HepG2 (cell line): ENCODE measurements around the gene KIF27. TPM values are rescaled to one million over a fixed set of nuclear protein-coding genes. Genes with fewer than 3 reads are reported as not detected.
"Not testable (repeated sequence)": the region's sequence is repeated elsewhere in the genome, so short reads cannot be mapped to it uniquely, and the experiment has no call there.

Experiments
- ATAC-seq: fragments of 200-7000 bp; cut with Tn5 transposase; 3 replicates; pipeline ENCODE4 v1.9.1; 2020; ENCODE audit warnings: mild to moderate bottlenecking, moderate library complexity
- BruUV-seq: library from RNA; stranded (reverse); fragments of 400-500 nt; replicated peaks from 2 replicates; lab custom pipeline; 2021; lab: Mats Ljungman, UMichigan
- CTCF ChIA-PET: fragments of 300-600 bp; formaldehyde crosslinking; extraction: SDS; loops from one replicate; lab custom pipeline; 2021; ENCODE audit warnings: low total read pairs, inconsistent platforms, low intra/inter-chr PET ratio; lab: Yijun Ruan, JAX
- POLR2A ChIA-PET: fragments of 350-600 bp; sonication (Branson Sonifier 250); formaldehyde crosslinking; loops from one replicate; lab custom pipeline; 2020; ENCODE audit warnings: antibody characterized with exemption, inconsistent platforms; lab: Yijun Ruan, JAX
- DNase-seq: peaks from one replicate; pipeline ENCODE4 v3.0.0-alpha.2; 2015; ENCODE audit warnings: low spot score
- FAIRE-seq: peaks from 3 replicates; lab custom pipeline; 2011; peaks lifted over from hg19 to GRCh38; lab: Jason Lieb, UNC
- H2AFZ ChIP-seq: one replicate; pipeline ENCODE4 v1.6.1; 2011; ENCODE audit warnings: low read length, inconsistent platforms
- H3K27ac ChIP-seq: fragments of 300-600 bp; 3 replicates; pipeline ENCODE4 v1.8.0; 2011; ENCODE audit warnings: mixed run types, mild to moderate bottlenecking, mixed read lengths, low read length, inconsistent platforms; ENCODE audit not compliant: insufficient read depth; ENCODE audit errors: extremely low read length
- H3K27me3 ChIP-seq, 2 experiments: fragments of 200-600 bp in 1 of 2; 2 replicates in 1 of 2; 3 replicates in 1 of 2; pipeline versions ENCODE4 v1.6.0 to v1.8.0; 2011; ENCODE audit warnings: low read length in 2 of 2, mild to moderate bottlenecking in 2 of 2, moderate library complexity in 2 of 2, inconsistent platforms in 1 of 2; ENCODE audit not compliant: insufficient read depth in 2 of 2, control insufficient read depth in 1 of 2
- H3K36me3 ChIP-seq, 2 experiments: fragments of 200-600 bp in 1 of 2; replicated peaks in 1 of 2; 2 replicates in 1 of 2; 3 replicates in 1 of 2; pipeline versions ENCODE4 v1.5.1 to v1.8.0; 2011; ENCODE audit warnings: low read length in 2 of 2, inconsistent platforms in 1 of 2; ENCODE audit not compliant: insufficient read depth in 2 of 2, control insufficient read depth in 1 of 2
- H3K4me1 ChIP-seq: 2 replicates; pipeline ENCODE4 v1.5.1; 2012; ENCODE audit warnings: low read length, inconsistent platforms; ENCODE audit not compliant: insufficient read depth
- H3K4me2 ChIP-seq: 2 replicates; pipeline ENCODE4 v1.6.0; 2011; ENCODE audit warnings: low read depth, low read length, inconsistent platforms
- H3K4me3 ChIP-seq, 3 experiments: fragments of 200-600 bp in 1 of 3; sonication (generic), shearing (Covaris generic) in 1 of 3; replicated peaks in 1 of 3; 2 replicates each; pipeline ENCODE4 v1.5.1; 2011 to 2016; ENCODE audit warnings: low read length in 3 of 3, inconsistent platforms in 2 of 3, low read depth in 2 of 3, mild to moderate bottlenecking in 2 of 3, control low read depth in 1 of 3, mixed read lengths in 1 of 3; ENCODE audit not compliant: insufficient read depth in 1 of 3
- H3K79me2 ChIP-seq: one replicate; pipeline ENCODE4 v1.6.1; 2011; ENCODE audit warnings: low read length, inconsistent platforms; ENCODE audit not compliant: insufficient read depth
- H3K9ac ChIP-seq: 2 replicates; pipeline ENCODE4 v1.6.0; 2011; ENCODE audit warnings: mild to moderate bottlenecking, low read depth, low read length, inconsistent platforms; ENCODE audit not compliant: insufficient read depth
- H3K9me3 ChIP-seq: 2 replicates; pipeline ENCODE4 v1.5.1; 2012; ENCODE audit warnings: mild to moderate bottlenecking, low read length
- H4K20me1 ChIP-seq: 2 replicates; pipeline ENCODE4 v1.6.0; 2011; ENCODE audit warnings: inconsistent platforms, mild to moderate bottlenecking, low read length, moderate library complexity; ENCODE audit not compliant: insufficient read depth
- BRCA1 ChIP-seq: sonication (generic); formaldehyde crosslinking; IDR thresholded peaks from 2 replicates; pipeline ENCODE4 v1.4.0; 2020; ENCODE audit warnings: missing genetic modification reagents
- CHD2 ChIP-seq: IDR thresholded peaks from 2 replicates; pipeline ENCODE4 v1.6.1; 2011; ENCODE audit warnings: low read depth, low read length, improper control_type of control experiment
- ESRRA ChIP-seq: sonication (generic); formaldehyde crosslinking; IDR thresholded peaks from 2 replicates; pipeline ENCODE4 v1.5.1; 2020; ENCODE audit warnings: mild to moderate bottlenecking, low read depth, missing genetic modification reagents
- HES4 ChIP-seq: sonication (generic); formaldehyde crosslinking; IDR thresholded peaks from 2 replicates; pipeline ENCODE4 v1.9.0; 2021; ENCODE audit warnings: mild to moderate bottlenecking, missing genetic modification reagents, borderline replicate concordance
- MAFF ChIP-seq: IDR thresholded peaks from 2 replicates; pipeline ENCODE4 v1.6.1; 2011; ENCODE audit warnings: low read depth, low read length, improper control_type of control experiment
- MXI1 ChIP-seq: IDR thresholded peaks from 3 replicates; pipeline ENCODE4 v1.6.1; 2012; ENCODE audit warnings: low read depth, low read length, inconsistent platforms, borderline replicate concordance
- NFKB2 ChIP-seq: sonication (generic); formaldehyde crosslinking; IDR thresholded peaks from 2 replicates; pipeline ENCODE4 v1.4.0; 2020; ENCODE audit warnings: missing genetic modification reagents, borderline replicate concordance
- PHF21A ChIP-seq: sonication (generic); formaldehyde crosslinking; IDR thresholded peaks from 2 replicates; pipeline ENCODE4 v1.5.0; 2020; ENCODE audit warnings: mild to moderate bottlenecking, missing genetic modification reagents
- THAP11 ChIP-seq: IDR thresholded peaks from 2 replicates; pipeline ENCODE4 v1.6.1; 2016; ENCODE audit warnings: missing biosample characterization, missing genetic modification reagents
- THYN1 ChIP-seq: sonication (generic); formaldehyde crosslinking; IDR thresholded peaks from 2 replicates; pipeline ENCODE4 v1.8.1; 2023; ENCODE audit warnings: low read depth, mild to moderate bottlenecking, moderate library complexity, missing genetic modification reagents, borderline replicate concordance
- XBP1 ChIP-seq: sonication (generic); formaldehyde crosslinking; IDR thresholded peaks from 2 replicates; pipeline ENCODE4 v1.5.0; 2020; ENCODE audit warnings: missing genetic modification reagents
- ZBTB20 ChIP-seq: sonication (generic); formaldehyde crosslinking; IDR thresholded peaks from 2 replicates; pipeline ENCODE4 v1.8.1; 2023; ENCODE audit warnings: missing genetic modification reagents, low read depth, mild to moderate bottlenecking, borderline replicate concordance
- ZNF256 ChIP-seq: sonication (generic); formaldehyde crosslinking; conservative IDR thresholded peaks from 2 replicates; pipeline ENCODE4 v1.4.0; 2020; ENCODE audit warnings: missing genetic modification reagents
- ZNF282 ChIP-seq: fragments of 450-650 bp; IDR thresholded peaks from 2 replicates; pipeline ENCODE4 v1.6.1; 2018; ENCODE audit not compliant: partially characterized antibody
- ZNF652 ChIP-seq: IDR thresholded peaks from 2 replicates; pipeline ENCODE4 v1.6.1; 2016; ENCODE audit warnings: low read depth, borderline replicate concordance
- ZNF7 ChIP-seq: IDR thresholded peaks from 2 replicates; pipeline ENCODE4 v1.6.1; 2016; ENCODE audit warnings: missing biosample characterization, missing genetic modification reagents
- WGBS: methylation state at CpG from one replicate; pipeline ENCODE4 v1.1.6; 2017; ENCODE audit warnings: low lambda C conversion rate; 5-methylcytosine and 5-hydroxymethylcytosine counted together
- in situ Hi-C: cut with HindIII; loops from 2 replicates; pipeline ENCODE4 v1.10.0; 2017; ENCODE audit warnings: low pct_unique_long_range_greater_than_20kb; ENCODE audit not compliant: extremely low pct_ligation_motif_present
- intact Hi-C: fragments of 100-400 bp; cut with micrococcal nuclease; formaldehyde crosslinking; loops from one replicate; pipeline ENCODE4 v1.10.0; 2022; ENCODE audit not compliant: unreplicated experiment
- polyA plus RNA-seq, 8 experiments: library from polyadenylated mRNA; depleted of rRNA in 3 of 8; stranded (reverse) in 7 of 8; unstranded in 1 of 8; fragments of >200 nt; fragmentation: Illumina TruSeq in 4 of 8; extraction: Trizol in 4 of 8; gene quantifications; 2 replicates each; pipeline versions ENCODE4 v1.2.1 to v1.2.3, GENCODE V29; 2011 to 2016; ENCODE audit warnings: low read depth in 4 of 8, missing spikeins in 1 of 8, mixed read lengths in 1 of 8; ENCODE audit not compliant: insufficient read depth in 1 of 8
- total RNA-seq, 5 experiments: library from RNA; depleted of rRNA; stranded (reverse); fragments of >200 nt; fragmentation: Illumina TruSeq; extraction: Trizol; gene quantifications; 2 replicates each; pipeline ENCODE4 v1.2.3, GENCODE V29; 2016; ENCODE audit warnings: low read depth in 1 of 5
- TF ChIP-seq, protein P1 (sequence below): sonication (generic); formaldehyde crosslinking; IDR thresholded peaks from 2 replicates; pipeline ENCODE4 v1.5.0; 2020; ENCODE audit warnings: mild to moderate bottlenecking, missing genetic modification reagents, borderline replicate concordance
- TF ChIP-seq, protein P2 (sequence below): sonication (generic); formaldehyde crosslinking; IDR thresholded peaks from 2 replicates; pipeline ENCODE4 v1.8.1; 2023; ENCODE audit warnings: mild to moderate bottlenecking, missing genetic modification reagents, borderline replicate concordance

Gene KIF27
- total and polyA plus RNA-seq, 2 of the 13 experiments (the other 11 are each of a cell fraction or from before 2014, with no cell fraction given), result 0.95 to 4.1 TPM

DNA sequence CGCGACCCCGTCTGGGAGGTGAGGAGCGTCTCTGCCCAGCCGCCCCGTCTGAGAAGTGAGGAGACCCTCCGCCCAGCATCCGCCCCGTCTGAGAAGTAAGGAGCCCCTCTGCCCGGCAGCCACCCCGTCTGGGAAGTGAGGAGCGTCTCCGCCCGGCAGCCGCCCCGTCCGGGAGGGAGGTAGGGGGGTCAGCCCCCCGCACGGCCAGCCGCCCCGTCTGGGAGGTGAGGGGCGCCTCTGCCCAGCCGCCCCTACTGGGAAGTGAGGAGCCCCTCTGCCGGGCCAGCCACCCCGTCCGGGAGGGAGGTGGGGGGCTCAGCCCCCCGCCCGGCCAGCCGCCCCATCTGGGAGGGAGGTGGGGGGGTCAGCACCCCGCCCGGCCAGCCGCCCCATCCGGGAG is 117.3 kb downstream of the KIF27 start:
- H3K79me2 ChIP-seq, H3K4me3 ChIP-seq, POLR2A ChIA-PET, H3K36me3 ChIP-seq, H3K4me1 ChIP-seq, H4K20me1 ChIP-seq, intact Hi-C loops, H3K4me2 ChIP-seq, H3K9me3 ChIP-seq, ATAC-seq, DNase-seq, BruUV-seq, H2AFZ ChIP-seq, H3K27me3 ChIP-seq, in situ Hi-C loops, FAIRE-seq, CTCF ChIA-PET, H3K27ac ChIP-seq, H3K9ac ChIP-seq: not testable (repeated sequence)
- WGBS, result no CpG with 5 or more reads among the region's 33 CpGs

DNA sequence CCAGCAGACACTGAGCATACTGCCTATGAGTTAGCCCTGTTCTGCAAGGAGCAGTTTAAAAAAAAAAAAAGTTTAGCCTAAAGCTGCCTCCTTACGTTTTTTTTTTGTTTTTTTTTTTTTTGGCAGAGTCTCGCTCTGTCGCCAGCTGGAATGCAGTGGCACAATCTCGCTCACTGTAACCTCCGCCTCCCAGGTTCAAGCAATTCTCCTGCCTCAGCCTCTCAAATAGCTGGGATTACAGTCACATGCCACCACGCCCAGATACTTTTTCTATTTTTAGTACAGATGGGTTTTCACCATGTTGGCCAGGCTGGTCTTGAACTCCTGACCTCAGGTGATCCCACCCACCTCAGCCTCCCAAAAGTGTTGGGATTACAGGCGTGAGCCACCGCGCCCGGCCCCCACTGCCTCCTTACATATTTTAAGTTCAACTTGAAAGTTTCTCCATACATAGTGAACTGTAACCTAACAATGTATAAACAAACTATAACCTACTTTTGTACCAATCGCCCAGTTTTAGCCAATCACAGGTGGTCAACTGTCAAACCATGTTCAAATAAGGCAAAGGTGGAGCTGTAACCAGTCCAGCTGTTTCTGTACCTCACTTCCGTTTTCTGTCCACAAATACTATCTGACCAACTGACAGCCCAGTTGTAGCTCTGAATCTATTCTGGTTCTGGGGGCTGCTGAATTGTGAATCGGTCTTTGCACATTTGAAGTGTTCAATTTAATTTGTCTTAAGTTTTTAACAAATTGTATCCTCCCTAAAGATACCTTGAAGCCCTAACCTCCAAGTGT is 120.8 kb downstream of the KIF27 start:
- no TSS peak for BruUV-seq
- no peak overlapping the region for H3K4me3 ChIP-seq
- TF ChIP-seq THYN1 (no peak), XBP1 (CRISPR knock-in tag) (no peak), MXI1 (no peak), ZNF256 (CRISPR knock-in tag) (no peak), NFKB2 (CRISPR knock-in tag) (no peak), ZNF282 (no peak), MAFF (no peak), ESRRA (no peak), HES4 (CRISPR knock-in tag) (no peak), ZNF7 (CRISPR knock-in tag) (no peak), ZNF652 (CRISPR knock-in tag) (no peak), ZBTB20 (CRISPR knock-in tag) (no peak), BRCA1 (CRISPR knock-in tag) (no peak), THAP11 (no peak), PHF21A (CRISPR knock-in tag) (no peak), CHD2 (no peak)
- TF ChIP-seq, protein P1, sequence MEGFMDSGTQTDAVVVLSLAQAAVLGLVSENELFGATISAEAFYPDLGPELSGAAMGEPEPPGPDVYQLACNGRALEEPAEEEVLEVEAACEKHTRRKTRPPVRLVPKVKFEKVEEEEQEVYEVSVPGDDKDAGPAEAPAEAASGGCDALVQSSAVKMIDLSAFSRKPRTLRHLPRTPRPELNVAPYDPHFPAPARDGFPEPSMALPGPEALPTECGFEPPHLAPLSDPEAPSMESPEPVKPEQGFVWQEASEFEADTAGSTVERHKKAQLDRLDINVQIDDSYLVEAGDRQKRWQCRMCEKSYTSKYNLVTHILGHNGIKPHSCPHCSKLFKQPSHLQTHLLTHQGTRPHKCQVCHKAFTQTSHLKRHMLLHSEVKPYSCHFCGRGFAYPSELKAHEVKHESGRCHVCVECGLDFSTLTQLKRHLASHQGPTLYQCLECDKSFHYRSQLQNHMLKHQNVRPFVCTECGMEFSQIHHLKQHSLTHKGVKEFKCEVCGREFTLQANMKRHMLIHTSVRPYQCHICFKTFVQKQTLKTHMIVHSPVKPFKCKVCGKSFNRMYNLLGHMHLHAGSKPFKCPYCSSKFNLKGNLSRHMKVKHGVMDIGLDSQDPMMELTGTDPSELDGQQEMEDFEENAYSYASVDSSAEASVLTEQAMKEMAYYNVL, result no peak
- TF ChIP-seq, protein P2, sequence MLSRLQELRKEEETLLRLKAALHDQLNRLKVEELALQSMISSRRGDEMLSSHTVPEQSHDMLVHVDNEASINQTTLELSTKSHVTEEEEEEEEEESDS (CRISPR knock-in tag), result no peak
- TF ChIP-seq, all 625 proteins: peak for 0
- no peak overlapping the region for H3K4me2 ChIP-seq
- in situ Hi-C loops, result no loop called here
- no peaks in the 10 kb centered on the region for H3K79me2 ChIP-seq
- no peak overlapping the region for H2AFZ ChIP-seq
- FAIRE-seq (no peak), ATAC-seq (no peak), DNase-seq (no peak)
- 95% methylated on average over 13 of the region's 13 CpGs for WGBS
- POLR2A ChIA-PET, result no interaction called here
- peaks cover 4 to 22% of the 10 kb centered on the region in 2 experiments; a peak in 4 of 5 replicates for H3K36me3 ChIP-seq
- H3K4me1 ChIP-seq, result no peaks in the 10 kb centered on the region
- CTCF ChIA-PET, result no interaction called here
- H3K27me3 ChIP-seq, result no peaks in the 10 kb centered on the region
- no peaks in the 10 kb centered on the region for H4K20me1 ChIP-seq
- no peak overlapping the region for H3K9ac ChIP-seq
- intact Hi-C loops, result no loop called here
- H3K9me3 ChIP-seq, result no peaks in the 10 kb centered on the region
- no peak overlapping the region for H3K27ac ChIP-seq
